MCF 10A (cell line): ENCODE data around the gene OSTN. TPM values are rescaled to one million over a fixed set of nuclear protein-coding genes. Genes with fewer than 3 reads are reported as not detected.

Source experiments
- BruUV-seq: library from RNA; stranded (reverse); fragments of 400-500 nt; replicated peaks from 2 replicates; lab custom pipeline; 2021; lab: Mats Ljungman, UMichigan
- CTCF ChIA-PET: fragments of 300-600 bp; sonication (Branson Sonifier 250); formaldehyde crosslinking; extraction: SDS; loops from one replicate; lab custom pipeline; 2021; ENCODE audit warnings: antibody characterized with exemption, inconsistent platforms; lab: Yijun Ruan, JAX
- POLR2A ChIA-PET: fragments of 300-600, 350-650 bp; sonication (Branson Sonifier 250); formaldehyde crosslinking; extraction: SDS; loops from one replicate; lab custom pipeline; 2020; ENCODE audit warnings: antibody characterized with exemption, inconsistent platforms; lab: Yijun Ruan, JAX
- DNase-seq: peaks from one replicate; pipeline ENCODE4 v3.0.0-alpha.2; 2018; ENCODE audit not compliant: unreplicated experiment
- H3K27ac Mint-ChIP-seq: one replicate; pipeline ENCODE4 v1.8.0; 2022; ENCODE audit warnings: mild to moderate bottlenecking, low read depth, mixed read lengths; ENCODE audit not compliant: unreplicated experiment
- H3K27me3 Mint-ChIP-seq: one replicate; pipeline ENCODE4 v1.8.0; 2022; ENCODE audit warnings: mixed read lengths; ENCODE audit not compliant: insufficient read depth, unreplicated experiment
- H3K36me3 Mint-ChIP-seq: one replicate; pipeline ENCODE4 v1.8.0; 2022; ENCODE audit warnings: mild to moderate bottlenecking, moderate library complexity, mixed read lengths; ENCODE audit not compliant: insufficient read depth, unreplicated experiment
- H3K4me1 Mint-ChIP-seq: one replicate; pipeline ENCODE4 v1.8.0; 2022; ENCODE audit warnings: mixed read lengths; ENCODE audit not compliant: insufficient read depth, unreplicated experiment
- H3K4me3 Mint-ChIP-seq: one replicate; pipeline ENCODE4 v1.8.0; 2022; ENCODE audit warnings: mild to moderate bottlenecking, moderate library complexity, mixed read lengths; ENCODE audit not compliant: unreplicated experiment
- H3K9me3 Mint-ChIP-seq: one replicate; pipeline ENCODE4 v1.8.0; 2022; ENCODE audit warnings: mixed read lengths; ENCODE audit not compliant: unreplicated experiment
- intact Hi-C: fragments of 100-400 bp; cut with micrococcal nuclease; formaldehyde crosslinking; loops from 2 replicates; pipeline ENCODE4 v1.14.1; 2022
- total RNA-seq: library from RNA; stranded (reverse); gene quantifications from 2 replicates; pipeline ENCODE4 v1.2.3, GENCODE V29; 2022
- TF ChIP-seq, protein P1 (sequence below): fragments of 200-600 bp; IDR thresholded peaks from one replicate; pipeline ENCODE4 v1.8.0; 2022; ENCODE audit warnings: antibody characterized with exemption, mild to moderate bottlenecking; ENCODE audit not compliant: unreplicated experiment

The OSTN gene
- total RNA-seq, 1 experiment from 2014 or later = not detected

GRCh38 chr3:191300422-191300821, 101.4 kb downstream of the OSTN start:
- POLR2A ChIA-PET = interaction anchor here (0.6 to 1.4 kb wide), 2 partner anchors 28 to 309 kb away, joined by 3 to 4 read pairs; no protein-coding TSS in a partner anchor
- Mint-ChIP-seq H3K27ac (no peak overlapping the region), H3K27me3 (no peaks in the 10 kb centered on the region)

DNA sequence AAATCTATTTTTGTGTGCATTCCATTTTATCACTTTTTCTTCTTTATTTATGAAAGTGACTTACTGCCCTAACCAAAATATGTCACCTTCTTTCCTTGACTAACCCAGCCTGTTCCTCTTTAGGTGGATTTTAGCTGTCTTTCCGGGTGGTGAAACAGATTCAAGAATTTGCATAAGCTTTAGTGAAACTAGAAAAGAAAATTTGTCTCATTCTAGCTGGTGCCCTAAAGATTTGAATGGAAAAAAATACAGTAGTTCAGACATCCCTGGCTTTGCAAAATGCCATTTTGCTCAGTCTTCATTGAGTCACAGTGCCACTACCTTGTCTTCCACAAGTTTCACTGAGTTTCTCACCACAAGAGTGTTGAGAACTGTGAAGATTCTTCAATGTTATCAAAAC, 102.0 kb downstream of the OSTN start:
- H3K4me1 Mint-ChIP-seq = no peaks in the 10 kb centered on the region
- POLR2A ChIA-PET = interaction anchor here (1.4 kb wide), 1 partner anchor 28 kb away, joined by 4 read pairs; no protein-coding TSS in a partner anchor
- no peaks in the 10 kb centered on the region for H3K9me3 Mint-ChIP-seq
- no peak for DNase-seq
- H3K4me3 Mint-ChIP-seq = no peak overlapping the region
- H3K27ac Mint-ChIP-seq = no peak overlapping the region
- H3K27me3 Mint-ChIP-seq = no peaks in the 10 kb centered on the region
- TF ChIP-seq, protein P1, sequence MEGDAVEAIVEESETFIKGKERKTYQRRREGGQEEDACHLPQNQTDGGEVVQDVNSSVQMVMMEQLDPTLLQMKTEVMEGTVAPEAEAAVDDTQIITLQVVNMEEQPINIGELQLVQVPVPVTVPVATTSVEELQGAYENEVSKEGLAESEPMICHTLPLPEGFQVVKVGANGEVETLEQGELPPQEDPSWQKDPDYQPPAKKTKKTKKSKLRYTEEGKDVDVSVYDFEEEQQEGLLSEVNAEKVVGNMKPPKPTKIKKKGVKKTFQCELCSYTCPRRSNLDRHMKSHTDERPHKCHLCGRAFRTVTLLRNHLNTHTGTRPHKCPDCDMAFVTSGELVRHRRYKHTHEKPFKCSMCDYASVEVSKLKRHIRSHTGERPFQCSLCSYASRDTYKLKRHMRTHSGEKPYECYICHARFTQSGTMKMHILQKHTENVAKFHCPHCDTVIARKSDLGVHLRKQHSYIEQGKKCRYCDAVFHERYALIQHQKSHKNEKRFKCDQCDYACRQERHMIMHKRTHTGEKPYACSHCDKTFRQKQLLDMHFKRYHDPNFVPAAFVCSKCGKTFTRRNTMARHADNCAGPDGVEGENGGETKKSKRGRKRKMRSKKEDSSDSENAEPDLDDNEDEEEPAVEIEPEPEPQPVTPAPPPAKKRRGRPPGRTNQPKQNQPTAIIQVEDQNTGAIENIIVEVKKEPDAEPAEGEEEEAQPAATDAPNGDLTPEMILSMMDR = no peak
- CTCF ChIA-PET = interaction anchor here (0.9 kb wide), 1 partner anchor 618 kb away, joined by 4 read pairs; no protein-coding TSS in a partner anchor
- no peaks in the 10 kb centered on the region for H3K36me3 Mint-ChIP-seq
- BruUV-seq = no TSS peak
- intact Hi-C loops = no loop called here

More at GRCh38 chr3:191300422-191300821, 101.4 kb downstream of the OSTN start:
- DNase-seq = no peak
- TF ChIP-seq, protein P1 = no peak
- intact Hi-C loops = no loop called here
- no peaks in the 10 kb centered on the region for H3K36me3 Mint-ChIP-seq
- H3K9me3 Mint-ChIP-seq = no peaks in the 10 kb centered on the region
- BruUV-seq = no TSS peak
- H3K4me3 Mint-ChIP-seq = no peak overlapping the region
- CTCF ChIA-PET = interaction anchor here (0.6 to 0.9 kb wide), 2 partner anchors 9 to 618 kb away, joined by 3 to 4 read pairs; no protein-coding TSS in a partner anchor
- H3K4me1 Mint-ChIP-seq = no peaks in the 10 kb centered on the region

- DNase-seq = no peak
These were observed 102.9 kb downstream of the OSTN start for GRCh38 chr3:191301782-191302411.

GRCh38 chr3:191302451-191302850, 103.4 kb downstream of the OSTN start:
- H3K9me3 Mint-ChIP-seq = no peaks in the 10 kb centered on the region

More at GRCh38 chr3:191301782-191302411, 102.9 kb downstream of the OSTN start:
- TF ChIP-seq, protein P1 = no peak
- H3K9me3 Mint-ChIP-seq = no peaks in the 10 kb centered on the region
- H3K4me1 Mint-ChIP-seq = no peaks in the 10 kb centered on the region
- no TSS peak for BruUV-seq
- H3K27ac Mint-ChIP-seq = no peak overlapping the region
- no peaks in the 10 kb centered on the region for H3K36me3 Mint-ChIP-seq
- H3K27me3 Mint-ChIP-seq = no peaks in the 10 kb centered on the region
- H3K4me3 Mint-ChIP-seq = no peak overlapping the region
- intact Hi-C loops = no loop called here
- POLR2A ChIA-PET = no interaction called here
- CTCF ChIA-PET = no interaction called here

More at GRCh38 chr3:191302451-191302850, 103.4 kb downstream of the OSTN start:
- no peak overlapping the region for H3K27ac Mint-ChIP-seq
- no TSS peak for BruUV-seq
- DNase-seq = no peak
- intact Hi-C loops = no loop called here
- ChIA-PET POLR2A (no interaction called here), CTCF (no interaction called here)
- no peak overlapping the region for H3K4me3 Mint-ChIP-seq
- H3K27me3 Mint-ChIP-seq = no peaks in the 10 kb centered on the region
- TF ChIP-seq, protein P1 = no peak
- no peaks in the 10 kb centered on the region for H3K36me3 Mint-ChIP-seq
- H3K4me1 Mint-ChIP-seq = no peaks in the 10 kb centered on the region
